HG03139 (cell line): ENCODE data around the gene RPL35A.

Experiments
- ATAC-seq: cut with Tn5 transposase; IDR thresholded peaks from one replicate; pipeline ENCODE4 v1.9.1; 2021; ENCODE audit not compliant: unreplicated experiment

The RPL35A gene

GRCh38 chr3:197996855-197997254 lies 46.9 kb downstream of the RPL35A start:
- no peak for ATAC-seq

GRCh38 chr3:197997936-197998335 lies 47.9 kb downstream of the RPL35A start:
- no peak for ATAC-seq
